Activated naive CD4-positive, alpha-beta T cell treated with Interleukin-2 at 50 U/mL for 16 hours (primary cell): ENCODE results near the gene CYP3A4.
"Not testable (repeated sequence)": the region's sequence is repeated elsewhere in the genome, so short reads cannot be mapped to it uniquely, and the experiment has no call there.

Experiments used
- DNase-seq: peaks from one replicate; pipeline ENCODE4 v3.0.0-alpha.2; 2020

CYP3A4 gene

GRCh38 chr7:99791667-99792369 lies 7.8 kb upstream of the CYP3A4 start:
- no peak for DNase-seq

DNA sequence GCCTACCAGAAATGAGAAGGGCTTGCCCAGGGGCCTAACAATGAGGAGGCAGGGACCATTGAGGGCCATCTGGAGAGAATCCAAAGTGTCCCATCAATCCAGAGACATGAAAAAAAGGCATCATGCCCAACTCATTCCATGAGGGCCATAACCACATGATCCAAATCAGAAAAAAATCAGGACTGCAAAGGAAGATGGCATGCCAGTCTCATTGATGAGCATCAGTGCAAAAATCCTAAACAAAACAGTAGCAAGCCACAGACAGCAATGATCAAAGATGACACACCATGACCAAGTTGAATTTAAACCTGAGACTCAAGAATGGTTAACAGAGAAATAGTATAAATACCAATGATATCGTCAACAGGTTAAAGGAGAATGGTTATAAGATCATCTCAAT lies 7.0 kb upstream of the CYP3A4 start:
- DNase-seq = no peak

- no peak for DNase-seq
These were observed 6.4 kb upstream of the CYP3A4 start for GRCh38 chr7:99790407-99790806.

GRCh38 chr7:99789441-99790070 lies 5.6 kb upstream of the CYP3A4 start:
- no peak for DNase-seq

DNA sequence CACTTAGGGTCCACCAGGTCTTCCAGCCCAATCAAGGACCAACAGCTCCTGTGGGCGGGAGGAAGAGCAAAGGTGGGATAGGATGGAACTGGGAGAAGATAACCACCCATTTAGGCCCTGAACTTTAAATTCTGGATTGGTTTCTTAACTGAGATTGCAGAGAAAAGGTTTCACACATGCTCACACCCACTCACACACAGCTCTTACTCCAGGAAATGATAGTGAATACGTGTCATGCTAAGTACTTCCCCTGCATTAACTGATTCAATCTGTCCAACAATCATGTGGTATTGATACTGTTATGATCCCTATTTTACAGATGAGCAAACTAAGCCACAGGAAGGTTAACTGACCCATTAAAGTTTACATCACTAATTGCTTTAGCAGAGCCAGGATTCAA lies 4.6 kb upstream of the CYP3A4 start:
- DNase-seq = no peak

- no peak for DNase-seq
These were observed 2.8 kb upstream of the CYP3A4 start for GRCh38 chr7:99786726-99787335.

DNA sequence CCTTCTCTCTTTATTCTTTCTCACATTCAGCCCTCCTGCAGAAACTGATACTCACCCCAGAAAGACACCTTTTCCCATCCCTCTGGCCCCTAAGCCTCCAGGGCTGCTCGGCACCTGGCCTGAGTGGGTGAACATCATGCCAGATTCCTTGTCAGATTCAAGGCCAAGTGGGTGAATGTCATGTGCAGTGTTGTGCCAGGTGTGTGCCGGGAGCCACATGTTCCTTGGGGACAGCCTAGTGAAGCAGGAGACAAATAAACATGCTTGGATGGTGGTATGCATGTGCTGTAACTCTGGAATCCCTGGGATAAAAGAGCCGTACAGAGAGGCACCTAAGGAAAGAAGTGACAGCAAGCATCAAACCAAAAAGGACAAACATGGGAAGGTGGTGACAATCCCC lies 1.7 kb upstream of the CYP3A4 start:
- not testable (repeated sequence) for DNase-seq

GRCh38 chr7:99782012-99782953 lies 1.7 kb downstream of the CYP3A4 start:
- DNase-seq = no peak

DNA sequence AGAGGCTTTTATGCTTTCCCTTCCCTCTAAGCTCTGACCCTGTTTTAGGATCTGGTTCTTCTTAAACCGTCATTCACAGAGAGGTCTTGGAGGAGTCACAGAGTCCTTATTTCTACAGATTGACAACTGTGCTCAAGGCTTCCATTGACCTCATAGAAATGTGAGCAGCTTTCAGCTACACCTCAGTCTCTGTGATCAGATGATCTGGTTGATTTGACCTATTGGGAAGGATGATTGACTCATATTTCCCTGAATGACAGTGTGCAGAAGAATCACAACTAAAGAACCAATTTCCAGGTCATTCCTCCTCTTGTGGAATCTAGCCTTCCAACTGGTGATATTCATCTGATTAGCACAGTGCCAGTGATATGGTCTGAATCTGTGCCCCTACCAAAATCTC lies 3.4 kb downstream of the CYP3A4 start:
- DNase-seq = no peak

DNA sequence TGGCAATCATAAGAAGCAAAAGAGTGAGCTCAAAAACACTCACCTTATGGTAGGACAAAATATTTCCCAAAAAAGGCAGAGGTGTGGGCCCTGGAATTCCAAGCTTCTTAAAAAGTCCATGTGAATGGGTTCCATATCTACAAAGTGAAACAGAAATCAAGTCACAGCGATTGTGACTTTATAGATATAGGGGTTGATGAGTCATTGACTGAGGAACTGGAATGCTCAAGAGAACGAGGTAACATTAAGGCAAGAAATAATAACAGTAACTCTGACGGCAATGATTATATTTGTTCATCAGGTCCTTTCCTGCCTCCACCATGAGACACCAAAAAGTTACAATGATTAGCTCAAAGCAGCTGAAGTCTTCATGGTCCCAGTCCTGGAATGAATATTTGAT lies 4.0 kb downstream of the CYP3A4 start:
- DNase-seq = no peak

DNA sequence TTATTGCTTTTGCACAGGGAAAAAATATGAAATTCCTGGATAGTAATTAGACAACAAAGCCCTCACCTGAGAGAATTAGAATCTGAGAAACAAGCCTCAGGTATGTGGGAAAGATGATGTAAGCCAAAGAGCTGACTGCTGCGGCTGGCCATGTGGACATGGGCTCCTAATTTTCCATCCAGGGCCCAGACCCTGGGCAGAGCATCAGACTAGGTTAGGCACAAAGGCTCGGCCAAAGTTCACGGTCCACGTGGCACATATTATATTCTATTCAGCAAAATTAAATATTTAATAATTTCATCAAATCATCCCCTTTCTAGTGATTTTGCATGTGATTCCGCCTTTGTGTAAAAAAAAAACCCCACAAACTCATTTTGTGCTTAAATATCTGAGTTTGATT lies 5.1 kb downstream of the CYP3A4 start:
- DNase-seq = no peak

DNA sequence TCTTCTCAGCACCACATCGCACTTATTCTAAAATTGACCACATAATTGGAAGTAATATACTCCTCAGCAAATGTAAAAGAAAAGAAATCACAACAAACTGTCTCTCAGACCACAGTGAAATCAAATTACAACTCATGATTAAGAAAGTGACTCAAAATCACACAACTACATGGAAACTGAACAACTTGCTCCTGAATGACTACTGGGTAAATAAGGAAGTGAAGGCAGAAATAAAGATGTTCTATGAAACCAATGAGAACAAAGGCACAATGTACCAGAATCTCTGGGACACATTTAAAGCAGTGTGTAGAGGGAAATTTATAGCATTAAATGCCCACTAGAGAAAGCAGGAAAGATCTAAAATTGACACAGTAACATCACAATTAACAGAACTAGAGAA lies 10.6 kb downstream of the CYP3A4 start:
- not testable (repeated sequence) for DNase-seq

- no peak for DNase-seq
These were observed 11.4 kb downstream of the CYP3A4 start for GRCh38 chr7:99772565-99772964.

GRCh38 chr7:99769494-99769893 lies 14.5 kb downstream of the CYP3A4 start:
- not testable (repeated sequence) for DNase-seq

GRCh38 chr7:99768471-99768870 lies 15.5 kb downstream of the CYP3A4 start:
- DNase-seq = no peak

- no peak for DNase-seq
These were observed 16.3 kb downstream of the CYP3A4 start for GRCh38 chr7:99767662-99768061.

DNA sequence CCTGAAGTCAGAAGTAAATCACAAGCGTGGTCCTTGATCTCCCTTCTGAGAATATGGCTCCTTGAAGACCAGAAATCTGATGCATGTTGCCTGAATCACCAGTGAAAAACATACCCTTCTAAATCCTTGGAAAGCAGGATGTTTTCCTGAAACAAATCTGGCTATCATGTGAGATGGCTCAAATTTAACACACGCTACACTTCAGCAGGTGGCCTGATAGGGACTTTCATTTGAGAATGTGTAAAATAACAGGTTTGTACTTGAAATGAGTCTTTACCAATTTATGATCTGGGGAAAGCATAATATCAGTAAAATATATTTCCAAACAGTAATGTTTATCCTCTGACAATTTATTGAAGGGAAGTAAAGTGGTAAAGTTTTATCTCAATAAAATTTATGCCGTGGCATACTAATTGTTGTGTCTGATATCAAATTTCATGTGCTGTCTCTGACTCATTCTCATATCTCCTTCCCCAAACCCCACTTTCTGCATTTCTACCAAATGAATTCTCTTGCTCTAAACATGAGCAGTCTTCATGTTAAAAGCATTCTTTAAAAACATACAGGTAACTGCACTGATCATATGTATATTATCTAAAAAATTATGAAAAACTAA lies 17.4 kb downstream of the CYP3A4 start:
- no peak for DNase-seq

GRCh38 chr7:99764478-99764877 lies 19.5 kb downstream of the CYP3A4 start:
- no peak for DNase-seq

DNA sequence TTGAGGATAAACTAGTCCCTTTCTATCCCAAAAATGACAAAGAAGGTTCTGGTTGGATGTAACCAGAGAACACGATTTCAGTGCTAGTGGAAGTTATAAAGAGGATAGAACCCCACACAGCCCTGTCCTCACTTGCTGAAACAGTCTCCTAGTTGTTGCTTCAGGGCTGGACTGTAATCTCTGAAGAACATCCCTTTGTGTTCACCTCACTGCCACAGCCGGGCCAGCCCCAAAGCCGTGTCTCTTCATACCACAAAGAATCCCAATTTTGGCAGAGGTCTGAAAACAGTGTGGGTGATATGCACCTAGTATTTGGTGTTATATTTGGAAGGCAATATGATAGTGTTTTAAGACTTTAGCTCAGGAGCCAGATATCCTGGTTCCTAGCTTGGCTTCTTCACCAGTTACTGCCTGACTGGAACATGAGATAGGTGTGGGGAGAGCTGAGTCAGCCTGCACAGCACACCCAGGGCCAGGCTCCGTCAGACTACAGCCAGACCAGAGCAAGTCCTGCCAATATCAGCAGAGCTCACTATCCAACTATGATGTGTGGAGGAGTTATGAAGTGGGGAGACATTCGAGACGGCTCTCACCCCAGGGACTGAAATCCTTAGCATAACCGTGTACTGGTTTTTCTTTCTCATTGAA lies 21.2 kb downstream of the CYP3A4 start:
- no peak for DNase-seq

DNA sequence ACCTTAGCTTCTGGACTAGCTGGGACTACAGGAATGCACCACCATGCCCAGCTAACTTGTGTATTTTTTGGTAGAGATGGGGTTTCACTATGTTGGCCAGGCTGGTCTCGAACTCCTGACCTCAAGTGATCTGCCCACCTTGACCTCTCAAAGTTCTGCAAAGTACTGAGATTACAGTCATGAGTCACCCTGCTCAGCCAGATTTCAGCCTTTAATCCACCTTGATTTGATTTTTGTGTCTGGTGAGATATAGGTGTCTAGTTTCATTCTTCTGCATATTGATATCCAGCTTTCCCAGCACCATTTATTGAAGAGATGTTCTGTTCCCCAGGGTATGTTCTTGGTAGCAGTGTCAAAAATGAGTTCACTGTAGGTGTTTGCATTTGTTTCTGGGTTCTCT lies 28.9 kb downstream of the CYP3A4 start:
- no peak for DNase-seq

DNA sequence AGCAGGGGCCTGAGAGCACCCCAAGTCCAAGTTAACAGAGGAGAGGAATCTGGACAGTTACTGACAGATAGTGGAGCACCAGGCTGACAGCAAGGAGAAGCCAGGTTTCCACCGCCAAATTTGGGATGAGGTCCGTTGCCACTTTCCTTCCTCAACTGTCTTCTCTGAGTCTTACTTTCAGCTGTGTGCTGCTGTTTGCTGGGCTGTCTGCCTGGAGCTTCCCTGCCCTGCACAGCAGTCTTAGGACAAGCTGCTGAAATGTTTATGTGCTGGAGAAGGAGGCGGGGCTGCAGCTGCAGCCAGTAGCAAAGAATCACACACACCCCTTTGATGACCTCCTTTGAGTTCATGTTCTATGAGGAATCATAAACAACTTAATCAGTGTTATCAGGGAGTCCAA lies 31.6 kb downstream of the CYP3A4 start:
- no peak for DNase-seq

DNA sequence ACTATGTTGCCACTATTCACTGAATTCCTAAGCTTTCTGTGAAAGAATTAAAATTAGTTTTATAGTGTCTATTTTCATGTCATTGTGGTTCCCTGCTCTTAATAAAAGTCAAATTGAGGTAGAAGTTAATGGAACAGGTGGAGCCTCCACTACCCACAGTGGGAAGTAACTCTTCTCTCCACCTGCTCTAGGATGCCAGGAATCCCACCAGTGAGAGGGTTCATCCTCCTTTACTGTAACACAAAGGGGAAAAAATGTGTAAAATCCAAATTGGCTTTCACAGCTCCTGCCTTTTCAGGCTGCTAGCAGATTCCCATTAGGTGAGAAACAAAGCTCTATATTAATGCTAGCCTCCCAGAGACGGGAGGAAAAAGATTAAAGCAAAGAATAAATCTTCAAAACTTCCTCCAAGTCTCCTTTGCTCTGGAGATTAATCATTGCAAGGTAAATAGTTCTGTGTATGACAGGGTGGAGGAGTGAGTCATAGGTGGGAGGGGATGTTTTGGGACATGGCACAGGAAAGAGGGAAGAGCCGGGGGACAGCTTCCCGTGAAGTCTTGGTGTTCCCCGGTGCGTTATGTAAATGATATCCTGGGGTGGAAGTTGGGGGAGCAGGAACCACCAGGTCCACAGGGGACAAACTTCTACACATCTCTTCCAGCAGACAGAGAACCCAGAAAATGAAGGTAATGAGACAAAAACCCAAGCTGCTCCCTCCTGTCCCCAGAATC lies 32.5 kb downstream of the CYP3A4 start:
- DNase-seq = not testable (repeated sequence)
